ENCODE data around the gene EPN3. TPM values are rescaled to one million over a fixed set of nuclear protein-coding genes. Genes with fewer than 3 reads are reported as not detected.

EPN3 gene
- total RNA-seq, 4 donors from 2014 or later, result not detected

- H3K36me3 ChIP-seq, result no peaks in the 10 kb centered on the region
- DNase-seq (ENCODE audit: extremely low spot score), result no peak
- peaks cover 0 to under 1% (median under 1%) of the 10 kb centered on the region in 4 donors for H3K4me1 ChIP-seq
- intact Hi-C loops (cut with DNase I), result no loop called here
- H3K27me3 ChIP-seq, result no peaks in the 10 kb centered on the region
- H3K9me3 ChIP-seq, result no peaks in the 10 kb centered on the region
- no peak overlapping the region for H3K27ac ChIP-seq (replicated peaks in 1 of 4)
- H3K4me3 ChIP-seq, result no peak overlapping the region
- WGBS, result 89% methylated on average over 8 of the region's 9 CpGs
- TF ChIP-seq, protein P1, sequence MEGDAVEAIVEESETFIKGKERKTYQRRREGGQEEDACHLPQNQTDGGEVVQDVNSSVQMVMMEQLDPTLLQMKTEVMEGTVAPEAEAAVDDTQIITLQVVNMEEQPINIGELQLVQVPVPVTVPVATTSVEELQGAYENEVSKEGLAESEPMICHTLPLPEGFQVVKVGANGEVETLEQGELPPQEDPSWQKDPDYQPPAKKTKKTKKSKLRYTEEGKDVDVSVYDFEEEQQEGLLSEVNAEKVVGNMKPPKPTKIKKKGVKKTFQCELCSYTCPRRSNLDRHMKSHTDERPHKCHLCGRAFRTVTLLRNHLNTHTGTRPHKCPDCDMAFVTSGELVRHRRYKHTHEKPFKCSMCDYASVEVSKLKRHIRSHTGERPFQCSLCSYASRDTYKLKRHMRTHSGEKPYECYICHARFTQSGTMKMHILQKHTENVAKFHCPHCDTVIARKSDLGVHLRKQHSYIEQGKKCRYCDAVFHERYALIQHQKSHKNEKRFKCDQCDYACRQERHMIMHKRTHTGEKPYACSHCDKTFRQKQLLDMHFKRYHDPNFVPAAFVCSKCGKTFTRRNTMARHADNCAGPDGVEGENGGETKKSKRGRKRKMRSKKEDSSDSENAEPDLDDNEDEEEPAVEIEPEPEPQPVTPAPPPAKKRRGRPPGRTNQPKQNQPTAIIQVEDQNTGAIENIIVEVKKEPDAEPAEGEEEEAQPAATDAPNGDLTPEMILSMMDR (IDR thresholded peaks at IDR 0.05), result no peak
- TF ChIP-seq POLR2A (IDR thresholded peaks at IDR 0.05; ENCODE audit: low read depth), result no peak
- TF ChIP-seq EP300 (IDR thresholded peaks at IDR 0.05), result no peak
These were observed 30.1 kb upstream of the EPN3 start for GRCh38 chr17:50502301-50502990.

DNA sequence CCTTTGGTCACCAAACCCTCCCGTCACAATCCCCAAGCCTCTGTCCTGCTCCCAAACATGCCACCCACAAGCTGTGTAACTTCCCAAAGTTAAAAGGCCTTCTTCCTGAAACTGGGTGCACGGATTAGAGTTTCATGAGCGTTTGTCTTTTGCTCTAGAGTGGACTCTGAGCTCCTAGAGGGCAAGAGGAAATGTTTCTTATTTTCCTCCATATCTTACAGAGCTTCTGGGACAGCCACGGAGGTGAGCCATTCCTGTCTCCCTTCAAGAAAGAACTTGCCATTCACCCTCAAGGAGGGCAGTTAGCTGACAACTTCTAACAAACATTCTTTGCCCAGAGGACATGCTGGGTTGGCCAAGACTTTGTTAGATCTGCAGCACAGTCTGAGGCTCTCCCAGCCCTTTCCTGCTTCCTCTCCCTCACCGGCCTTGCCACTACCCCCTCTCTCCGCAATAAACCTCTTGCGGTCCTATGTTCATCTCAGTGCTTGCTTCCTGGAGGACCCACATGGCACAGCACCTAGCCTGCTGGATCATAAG is 26.9 kb upstream of the EPN3 start:
- intact Hi-C loops (cut with DNase I), result no loop called here
- no peak for TF ChIP-seq POLR2A (IDR thresholded peaks at IDR 0.05; ENCODE audit: low read depth)
- TF ChIP-seq, protein P1 (IDR thresholded peaks at IDR 0.05), result no peak
- no peak for TF ChIP-seq EP300 (IDR thresholded peaks at IDR 0.05)
- TF ChIP-seq POLR2AphosphoS5 (IDR thresholded peaks at IDR 0.05), result no peak

DNA sequence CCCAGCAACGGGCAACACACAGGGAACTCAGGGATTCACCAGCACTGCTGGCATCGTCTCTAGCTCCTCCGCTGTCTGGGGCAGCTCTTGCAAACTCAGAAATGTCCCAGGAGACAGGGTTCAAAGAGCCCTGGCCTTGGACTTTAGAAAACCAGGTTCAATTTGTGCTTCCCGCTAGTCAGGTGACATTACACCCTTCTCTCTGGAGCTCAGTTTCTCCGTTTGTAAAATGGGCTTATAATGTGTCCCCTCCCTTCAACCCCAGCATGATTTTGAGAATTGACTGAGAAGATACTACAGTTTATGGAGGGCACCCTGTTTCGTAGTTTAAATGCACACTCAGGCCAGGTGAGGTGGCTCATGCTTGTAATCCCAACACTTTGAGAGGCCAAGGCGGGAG is 26.2 kb upstream of the EPN3 start:
- intact Hi-C loops (cut with DNase I), result no loop called here
- H3K4me1 ChIP-seq, result peaks cover 17 to 22% (median 20%) of the 10 kb centered on the region in 4 donors
- H3K4me3 ChIP-seq, result no peak overlapping the region
- H3K27me3 ChIP-seq, result no peaks in the 10 kb centered on the region
- TF ChIP-seq POLR2AphosphoS5 (IDR thresholded peaks at IDR 0.05), result no peak
- TF ChIP-seq POLR2A (IDR thresholded peaks at IDR 0.05; ENCODE audit: low read depth), result no peak
- TF ChIP-seq, protein P1 (IDR thresholded peaks at IDR 0.05), result no peak
- TF ChIP-seq EP300 (IDR thresholded peaks at IDR 0.05), result no peak
- H3K9me3 ChIP-seq, result no peaks in the 10 kb centered on the region
- H3K36me3 ChIP-seq, result no peaks in the 10 kb centered on the region
- H3K27ac ChIP-seq (replicated peaks in 1 of 4), result no peak overlapping the region
- 89% methylated on average over 7 of the region's 7 CpGs for WGBS
- DNase-seq (ENCODE audit: extremely low spot score), result no peak

More for the DNA sequence above, 26.9 kb upstream of the EPN3 start:
- no peak overlapping the region for H3K4me3 ChIP-seq
- no peaks in the 10 kb centered on the region for H3K9me3 ChIP-seq
- no peak overlapping the region for H3K27ac ChIP-seq (replicated peaks in 1 of 4)
- H3K36me3 ChIP-seq, result no peaks in the 10 kb centered on the region
- peaks cover 11 to 22% (median 17%) of the 10 kb centered on the region in 4 donors for H3K4me1 ChIP-seq
- 86% methylated on average over 7 of the region's 7 CpGs for WGBS
- no peak for DNase-seq (ENCODE audit: extremely low spot score)
- H3K27me3 ChIP-seq, result no peaks in the 10 kb centered on the region

DNA sequence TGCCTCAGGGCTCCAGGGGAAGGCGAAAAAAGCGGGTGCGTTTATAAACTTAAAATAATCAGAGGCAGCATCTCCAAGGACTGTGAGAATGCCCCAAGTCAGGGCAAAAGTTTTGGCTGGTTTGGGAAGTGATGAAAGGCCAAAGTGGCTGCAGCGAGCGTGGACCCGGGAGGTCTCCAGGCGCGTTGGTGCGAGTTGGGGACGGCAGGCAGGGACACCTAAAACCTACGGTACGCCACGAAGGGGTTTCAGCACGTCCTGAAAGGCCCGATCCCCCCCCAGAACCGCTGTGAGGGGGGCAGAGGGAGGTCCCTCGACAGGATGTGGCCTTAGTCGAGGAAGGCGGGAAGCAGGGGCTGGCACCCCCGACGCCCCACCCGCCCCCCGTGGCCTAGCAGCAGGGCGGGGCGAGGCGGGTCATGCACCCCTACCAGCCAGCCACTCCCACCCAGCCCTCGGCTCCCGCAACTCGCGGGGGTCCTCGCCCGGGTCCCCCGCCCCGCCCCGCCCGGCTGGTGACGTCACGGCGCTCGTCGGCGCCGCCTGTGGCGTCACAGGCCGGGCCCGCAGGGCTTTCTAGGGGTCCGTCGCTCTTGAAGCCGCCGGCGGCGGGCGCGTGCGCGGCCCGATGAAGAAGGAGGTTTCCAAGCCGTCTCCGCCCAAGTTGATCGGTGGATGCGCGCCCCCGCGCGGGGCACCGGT is 24.5 kb upstream of the EPN3 start, which contains the start of gene MYCBPAP:
Gene MYCBPAP (plus strand): TSS at position 569 of the 702 bp plus-strand sequence. CDS start 236 bp downstream, outside the sequence.
- H3K27ac ChIP-seq (replicated peaks in 1 of 4), result peak within 1 kb of the TSS; percentile 69 to 83 (median 80)
- DNase-seq (ENCODE audit: extremely low spot score), result peak; percentile 94

More for the DNA sequence above, 24.5 kb upstream of the EPN3 start, which contains the start of gene MYCBPAP:
- Histone ChIP-seq H3K4me1 (peaks cover 17 to 22% (median 20%) of the 10 kb centered on the region in 4 donors), H3K4me3 (peak within 1 kb of the TSS; percentile 65 to 82 (median 69)), H3K36me3 (no peaks in the 10 kb centered on the region), H3K9me3 (no peaks in the 10 kb centered on the region), H3K27me3 (no peaks in the 10 kb centered on the region)
- TF ChIP-seq, protein P1 (IDR thresholded peaks at IDR 0.05), result peak in 2 of 3 experiments; percentile 17 to 41
- TF ChIP-seq EP300 (IDR thresholded peaks at IDR 0.05) (no peak), POLR2AphosphoS5 (IDR thresholded peaks at IDR 0.05) (peak; percentile 63 to 72), POLR2A (IDR thresholded peaks at IDR 0.05; ENCODE audit: low read depth) (no peak)
- WGBS, result 17% methylated on average over 16 of the region's 66 CpGs
- intact Hi-C loops (cut with DNase I), result no loop called here
